DMS 273 (cell line): ENCODE results near the gene SELPLG.
"Not testable (repeated sequence)": the region's sequence is repeated elsewhere in the genome, so short reads cannot be mapped to it uniquely, and the experiment has no call there.

Experiments used
- DNase-seq: peaks from one replicate; lab custom pipeline; 2025; ENCODE audit not compliant: unreplicated experiment; lab: John Stamatoyannopoulos, UW

The SELPLG gene, protein sequence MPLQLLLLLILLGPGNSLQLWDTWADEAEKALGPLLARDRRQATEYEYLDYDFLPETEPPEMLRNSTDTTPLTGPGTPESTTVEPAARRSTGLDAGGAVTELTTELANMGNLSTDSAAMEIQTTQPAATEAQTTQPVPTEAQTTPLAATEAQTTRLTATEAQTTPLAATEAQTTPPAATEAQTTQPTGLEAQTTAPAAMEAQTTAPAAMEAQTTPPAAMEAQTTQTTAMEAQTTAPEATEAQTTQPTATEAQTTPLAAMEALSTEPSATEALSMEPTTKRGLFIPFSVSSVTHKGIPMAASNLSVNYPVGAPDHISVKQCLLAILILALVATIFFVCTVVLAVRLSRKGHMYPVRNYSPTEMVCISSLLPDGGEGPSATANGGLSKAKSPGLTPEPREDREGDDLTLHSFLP

DNA sequence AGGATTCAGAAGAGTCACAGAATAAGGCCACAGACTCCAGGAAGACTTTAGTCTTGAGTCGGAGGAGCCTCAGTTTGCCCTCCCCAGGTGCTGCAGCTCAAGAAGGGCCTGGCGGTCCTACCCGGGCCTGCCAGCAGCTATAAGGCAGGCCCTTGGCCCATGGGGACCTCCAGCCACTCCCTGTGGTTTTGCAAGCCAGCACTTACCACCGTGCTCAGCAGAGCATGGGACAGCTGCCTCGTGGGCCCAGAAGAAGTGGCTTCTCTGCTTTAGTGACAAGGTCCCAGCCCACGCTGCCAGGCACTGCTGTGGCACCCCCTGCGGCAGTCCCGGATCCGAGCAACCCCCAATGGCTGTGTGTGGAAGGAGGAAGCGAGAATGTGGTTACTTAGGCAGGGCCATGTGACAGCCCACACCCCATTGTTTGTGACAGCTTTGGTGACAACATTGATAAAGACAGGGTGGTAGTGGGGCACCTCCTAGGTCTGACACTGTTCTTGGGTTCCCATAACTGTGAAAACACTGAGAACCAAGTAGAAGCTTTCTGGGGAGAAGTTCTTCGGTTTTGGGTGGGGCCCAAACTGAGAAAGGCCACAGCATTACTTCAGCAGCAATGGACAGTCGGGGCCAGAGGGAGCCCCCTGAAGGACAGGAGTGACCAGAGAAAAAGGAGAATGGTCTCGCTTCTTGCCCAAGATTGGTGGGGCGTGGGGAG lies at the start of gene SELPLG:
TSS of gene SELPLG (minus strand) at position 361 of the 715 bp plus-strand sequence. CDS start 9,587 bp downstream, outside the sequence.
- no peak for DNase-seq

DNA sequence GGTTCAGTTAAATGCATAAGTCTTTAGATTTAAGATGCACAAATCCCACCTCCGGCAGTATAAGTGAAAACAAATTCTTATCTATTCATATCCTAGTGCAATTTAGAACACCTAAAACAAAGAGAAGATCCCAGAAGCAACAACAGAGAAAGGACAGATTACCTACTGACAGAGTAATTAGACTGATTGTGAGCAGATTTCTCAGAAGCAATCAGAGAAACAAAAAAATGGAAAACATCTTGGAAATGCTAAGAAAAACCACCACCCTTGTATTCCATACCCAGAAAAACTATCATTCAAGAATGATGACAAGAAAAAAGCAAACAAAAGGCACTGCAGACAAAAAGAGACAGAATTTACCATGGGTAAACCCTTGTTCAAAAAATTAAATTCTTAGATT lies 47.6 kb upstream of the SELPLG start:
- DNase-seq, result no peak

DNA sequence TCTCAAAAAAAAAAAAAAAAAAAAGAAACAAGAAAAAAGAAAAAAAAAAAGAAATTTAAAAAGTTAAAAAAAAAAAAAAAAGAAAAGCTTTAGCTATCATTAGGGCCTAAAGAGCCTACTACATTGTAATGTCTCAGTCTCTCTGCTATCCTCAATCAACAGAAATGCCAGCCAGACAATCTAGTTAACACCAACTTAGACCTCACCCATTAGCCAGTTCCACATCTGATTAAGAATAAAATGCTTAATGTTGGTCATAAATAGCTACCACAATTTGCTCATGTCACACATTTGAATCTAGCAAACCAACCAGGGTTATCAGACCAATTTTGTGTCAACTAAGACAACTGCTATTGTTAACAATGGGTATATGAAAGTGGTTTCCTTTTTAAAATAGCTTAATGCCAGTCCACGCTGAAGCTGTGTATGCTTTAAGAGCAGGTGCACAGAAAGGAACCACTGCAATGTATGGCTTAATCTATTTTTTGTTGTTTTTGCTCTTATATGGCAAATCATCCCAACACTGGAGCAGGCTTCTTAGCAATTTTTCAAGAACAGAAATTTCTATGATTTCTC lies 45.5 kb upstream of the SELPLG start:
- DNase-seq, result no peak

DNA sequence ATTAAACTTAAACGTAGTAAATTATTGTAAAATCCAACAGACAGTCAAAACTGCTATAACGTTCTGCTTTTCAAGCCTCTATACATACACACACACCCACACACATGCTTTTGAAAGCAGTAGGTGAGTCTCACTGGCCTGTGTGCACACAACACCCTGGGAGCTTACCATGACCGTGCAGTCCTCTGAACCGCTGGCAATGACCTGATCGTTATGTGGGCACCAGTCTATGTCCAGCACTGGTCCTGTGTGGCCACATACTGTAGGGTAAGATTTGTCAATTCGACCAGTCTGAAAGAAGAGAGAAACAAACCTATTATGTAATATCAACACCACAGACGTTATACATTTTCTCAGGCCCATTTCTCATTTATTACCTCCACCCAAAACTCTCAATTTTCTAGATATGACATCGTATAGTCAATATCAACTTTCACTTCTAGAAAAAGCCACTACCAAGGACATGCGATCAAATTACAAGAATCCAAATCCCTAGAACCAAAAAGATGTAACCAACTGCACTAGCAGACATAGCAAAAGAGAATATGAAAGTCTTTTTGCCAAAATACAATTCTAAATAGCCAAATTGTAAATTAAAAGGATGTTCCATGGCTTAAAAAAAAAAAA lies 44.5 kb upstream of the SELPLG start:
- no peak for DNase-seq

DNA sequence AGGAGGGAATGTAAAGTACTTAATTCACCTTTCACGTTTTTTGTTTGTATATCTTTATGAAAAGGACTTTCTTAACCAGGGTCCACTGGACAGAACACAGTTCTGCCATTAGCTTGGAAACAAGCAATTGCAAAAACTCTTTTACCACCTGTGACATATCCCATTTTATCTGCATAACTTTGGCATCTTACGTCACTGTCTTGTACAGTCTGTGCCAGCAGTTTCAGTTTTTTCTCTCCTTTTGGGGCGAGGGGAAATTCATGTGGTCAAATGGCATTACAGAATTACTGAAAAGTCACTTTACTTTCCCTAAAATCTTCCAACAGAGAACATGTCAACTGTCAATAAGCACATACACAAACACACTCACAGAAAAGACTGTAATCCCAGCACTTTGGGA lies 43.7 kb upstream of the SELPLG start:
- no peak for DNase-seq

DNA sequence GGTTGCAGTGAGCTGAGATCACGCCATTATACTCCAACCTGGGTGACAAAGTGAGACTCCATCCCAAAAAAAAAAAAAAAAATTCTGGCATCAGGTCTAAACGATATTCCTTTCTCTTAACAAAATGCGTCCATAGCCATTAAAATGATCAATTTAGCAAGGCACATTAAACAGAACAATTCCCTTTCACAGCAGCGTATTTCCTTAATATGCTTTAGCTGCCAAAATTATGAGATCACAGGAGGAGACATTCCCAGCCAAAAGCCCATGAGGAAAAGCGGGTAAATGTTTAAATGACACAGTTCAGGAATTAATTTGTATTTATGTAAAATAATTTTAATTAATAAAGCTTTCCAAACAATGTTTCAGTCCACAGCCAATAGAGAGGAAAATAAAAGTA lies 43.0 kb upstream of the SELPLG start:
- DNase-seq, result no peak

DNA sequence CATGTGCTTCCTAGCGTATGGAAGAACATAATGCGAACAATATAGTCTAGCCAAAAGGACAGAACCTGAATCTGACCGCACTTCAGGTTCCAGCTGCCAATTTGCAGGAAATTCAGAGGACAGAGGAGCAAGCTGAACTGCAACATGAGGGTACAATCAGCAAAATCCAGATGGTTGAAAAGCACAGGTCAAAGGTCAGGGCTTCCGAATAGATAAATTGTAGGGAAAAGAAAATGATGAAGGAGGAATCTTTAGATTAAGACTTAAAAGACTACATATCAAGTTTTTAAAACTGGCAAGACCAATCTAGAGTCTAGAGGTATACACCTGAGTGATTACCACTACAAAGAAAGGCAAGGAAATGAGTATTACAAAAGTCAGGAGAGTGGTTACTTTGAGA lies 42.1 kb upstream of the SELPLG start:
- DNase-seq, result no peak

DNA sequence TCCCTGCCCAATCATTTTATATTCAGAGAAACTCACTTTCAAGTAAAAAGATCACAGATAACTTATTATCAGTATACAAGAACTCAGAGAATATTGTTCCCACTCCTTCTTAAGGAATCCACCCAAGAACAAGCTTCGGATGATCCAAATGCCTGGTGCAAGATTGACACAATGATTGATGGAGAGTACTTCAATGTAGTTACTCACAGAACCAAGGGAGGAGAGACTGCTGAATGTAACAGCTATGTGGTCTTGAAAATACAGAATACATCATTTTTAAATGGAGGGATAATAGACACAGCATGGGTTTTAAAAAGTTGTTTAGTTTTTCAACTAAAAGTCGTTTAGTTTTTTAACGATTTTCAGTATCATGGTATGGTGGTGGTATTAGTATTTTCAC lies 38.4 kb upstream of the SELPLG start:
- no peak for DNase-seq

DNA sequence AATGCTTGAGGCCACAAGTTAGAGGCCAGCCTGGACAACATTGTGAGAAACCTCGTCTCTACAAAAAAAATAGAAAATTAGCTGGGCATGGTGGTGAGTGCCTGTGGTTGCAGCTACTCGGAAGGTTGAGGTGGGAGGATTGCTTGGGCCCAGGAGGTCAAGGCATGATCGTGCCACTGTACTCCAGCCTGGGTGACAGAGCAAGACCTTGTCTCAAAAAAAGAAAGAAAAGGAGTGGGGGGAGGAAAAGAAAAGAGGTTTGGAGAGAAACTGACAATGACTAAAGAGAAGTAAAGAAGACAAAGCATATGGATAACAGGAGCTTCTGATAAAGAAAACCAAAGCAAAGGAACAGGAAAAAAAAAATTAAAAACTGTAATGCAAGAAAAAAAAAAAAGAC lies 37.4 kb upstream of the SELPLG start:
- DNase-seq, result no peak

DNA sequence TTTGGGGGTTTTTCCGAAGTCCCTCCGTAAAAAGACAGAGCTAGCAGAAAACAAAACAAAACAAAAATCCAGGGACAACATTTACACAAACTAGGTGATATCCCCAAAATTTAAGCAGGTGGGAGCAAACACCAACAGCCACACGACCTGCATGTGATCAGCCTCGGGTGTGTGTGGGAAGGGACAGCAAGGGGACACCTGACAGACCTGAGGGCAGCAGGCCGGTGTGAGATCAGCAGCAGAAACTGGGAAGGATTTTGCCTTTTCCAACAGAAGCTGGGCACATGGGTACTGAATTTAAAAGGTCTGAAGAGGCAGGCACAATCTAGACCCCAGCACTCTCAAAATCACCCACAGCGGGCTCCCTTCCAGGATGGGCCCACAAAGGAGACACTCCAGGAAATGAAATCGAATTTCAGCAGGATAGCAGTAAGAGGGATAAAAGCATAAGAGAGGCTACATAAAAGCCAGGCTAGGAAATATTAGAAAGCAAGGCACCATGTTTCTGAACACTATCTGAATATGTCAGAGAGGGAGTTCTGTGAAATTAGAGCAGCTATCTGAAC lies 36.5 kb upstream of the SELPLG start:
- DNase-seq, result no peak

DNA sequence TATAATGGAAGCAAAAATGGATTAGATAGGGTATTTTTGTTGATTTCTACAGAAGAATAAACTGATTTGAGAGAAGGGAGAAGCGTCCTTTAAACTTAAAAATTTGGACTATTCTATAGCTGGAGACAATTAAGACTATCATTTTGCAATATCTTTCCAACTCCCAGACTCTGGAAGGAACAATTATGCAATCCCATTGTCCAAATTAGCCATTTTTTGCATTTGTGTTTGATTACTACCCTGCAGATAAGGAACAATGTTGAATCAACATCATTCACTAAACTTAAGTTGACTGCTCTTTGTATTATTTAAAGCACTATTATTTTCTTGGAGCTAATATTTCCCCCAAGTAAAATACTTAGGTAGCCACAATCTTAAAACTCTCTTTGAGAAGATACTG lies 34.8 kb upstream of the SELPLG start:
- DNase-seq, result no peak

DNA sequence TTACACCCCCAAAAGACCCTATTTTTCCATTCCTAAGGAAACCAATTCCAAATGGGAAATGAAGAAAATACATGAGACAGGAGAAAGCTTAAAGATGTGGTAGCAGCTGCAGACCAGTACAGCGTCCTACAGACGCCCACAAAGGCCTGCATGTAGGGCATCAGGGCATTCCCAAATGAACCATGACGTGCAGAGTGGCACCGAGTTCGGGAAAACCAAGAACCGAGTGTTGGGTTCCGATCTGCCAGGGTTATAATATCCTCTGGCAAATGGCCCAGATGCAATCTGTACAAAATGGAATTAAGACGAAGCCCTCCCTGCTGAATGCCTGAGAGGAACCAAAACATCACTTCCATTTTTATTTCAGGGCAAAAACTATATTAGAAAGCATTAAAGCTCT lies 34.4 kb upstream of the SELPLG start:
- DNase-seq, result no peak

DNA sequence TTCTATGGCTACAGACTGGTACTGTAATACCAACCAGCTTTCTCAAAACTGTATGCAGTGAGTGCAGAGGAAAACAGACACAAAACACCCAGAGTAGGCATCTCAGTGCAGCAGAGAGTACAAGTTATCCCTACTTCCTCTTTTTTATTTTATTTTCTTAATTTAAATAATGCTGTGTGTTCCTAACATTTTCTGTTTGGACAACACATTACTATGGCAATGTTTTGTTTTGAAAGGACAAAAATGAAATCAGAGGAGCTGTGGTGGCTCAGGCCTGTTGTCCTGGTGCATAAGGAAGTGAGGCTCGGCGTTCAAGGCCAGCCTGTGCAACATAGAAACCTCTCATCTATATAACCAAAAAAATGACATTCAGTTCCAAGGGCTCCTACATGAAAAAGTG lies 33.7 kb upstream of the SELPLG start:
- no peak for DNase-seq

DNA sequence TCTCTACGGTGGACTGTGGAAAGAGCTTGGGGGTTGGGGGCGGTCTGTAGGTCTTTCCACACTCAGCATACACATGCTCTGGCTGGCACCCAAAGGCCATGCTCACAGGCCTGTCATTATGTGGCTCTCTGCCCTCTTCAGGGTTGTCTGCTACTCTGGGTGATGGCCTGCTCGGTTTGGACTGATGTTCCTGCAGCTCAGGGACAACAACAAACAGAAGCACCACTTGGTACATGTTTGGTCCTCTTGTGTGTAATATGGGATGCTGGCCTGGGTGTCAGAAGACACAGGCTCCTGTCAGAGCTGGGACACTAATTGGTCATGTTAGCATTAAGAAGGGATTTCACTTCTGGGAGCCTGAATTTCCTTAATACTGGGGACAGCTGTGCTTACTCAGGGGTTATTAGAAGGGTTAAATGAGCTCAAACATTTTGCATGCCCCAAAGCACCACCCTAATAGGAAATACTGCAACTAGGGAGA lies 32.7 kb upstream of the SELPLG start:
- DNase-seq, result peak; percentile 32

DNA sequence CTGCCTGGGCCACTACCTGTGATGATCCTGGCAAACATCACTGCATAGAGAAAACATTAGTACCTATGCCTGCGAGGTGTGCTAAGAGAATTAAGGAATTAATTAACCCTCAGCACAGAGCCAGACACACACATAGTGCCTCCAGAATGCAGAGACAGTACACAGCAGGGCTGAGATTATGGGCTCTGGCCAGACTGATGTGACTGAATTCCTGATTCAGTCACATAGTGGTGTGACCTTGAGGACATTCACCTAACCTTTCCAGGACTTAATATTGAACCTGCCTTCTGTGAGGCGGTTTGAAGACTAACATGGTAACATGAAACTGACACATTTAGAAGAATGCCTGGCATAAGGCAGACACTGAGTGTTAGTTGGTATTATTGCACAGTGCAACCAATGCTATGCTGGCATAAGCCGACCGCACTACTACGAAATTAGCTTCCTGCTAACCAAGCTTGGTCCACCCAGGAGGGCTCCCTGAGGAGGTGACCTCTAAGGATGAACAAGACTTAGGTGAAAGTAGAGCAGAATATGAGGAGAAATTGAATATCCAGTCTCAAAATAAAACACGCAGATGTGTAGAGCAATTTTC lies 32.0 kb upstream of the SELPLG start:
- DNase-seq, result peak; percentile 32

DNA sequence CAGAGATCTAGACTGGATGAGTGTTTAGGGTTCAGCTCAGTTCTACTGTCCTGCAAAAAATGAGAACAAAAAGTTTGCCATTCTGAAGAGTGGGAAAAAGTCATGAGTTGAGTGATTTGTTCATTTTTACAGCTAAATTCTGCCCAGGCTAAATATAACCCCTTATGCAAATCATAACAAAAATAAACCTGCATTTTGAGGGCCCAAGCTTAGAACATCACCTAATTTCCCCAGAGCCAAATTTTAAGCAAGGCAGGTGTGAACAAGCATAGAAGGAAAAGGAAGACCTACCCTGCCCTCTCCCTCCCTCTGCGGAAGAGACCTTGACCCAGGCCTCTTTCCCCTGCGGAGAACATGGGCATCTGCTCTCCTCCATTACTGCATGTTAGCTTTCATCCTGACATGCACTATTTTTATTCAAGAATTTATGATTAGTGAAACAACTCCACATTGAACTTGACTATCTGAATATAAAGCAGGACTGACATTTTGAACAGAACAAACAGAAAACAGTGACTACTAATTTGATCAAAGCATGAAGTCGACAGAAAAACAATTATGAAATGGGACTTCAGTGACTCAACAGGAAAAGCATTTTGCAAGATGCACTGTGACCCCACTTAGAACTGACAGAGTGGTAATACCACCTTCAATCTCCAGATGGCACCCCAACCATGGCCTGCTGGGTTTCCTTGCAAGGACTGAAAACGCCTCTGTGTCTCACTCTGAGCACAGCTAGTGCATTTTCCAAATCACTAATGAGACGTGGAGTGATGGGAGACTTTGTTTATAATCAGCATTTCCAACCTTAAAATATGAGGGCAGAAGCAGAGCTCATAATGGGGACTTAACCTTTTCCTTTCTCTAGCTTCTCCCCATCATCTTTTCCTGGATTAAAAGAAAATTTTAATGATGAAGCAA lies 30.9 kb upstream of the SELPLG start:
- DNase-seq, result peak; percentile 87

DNA sequence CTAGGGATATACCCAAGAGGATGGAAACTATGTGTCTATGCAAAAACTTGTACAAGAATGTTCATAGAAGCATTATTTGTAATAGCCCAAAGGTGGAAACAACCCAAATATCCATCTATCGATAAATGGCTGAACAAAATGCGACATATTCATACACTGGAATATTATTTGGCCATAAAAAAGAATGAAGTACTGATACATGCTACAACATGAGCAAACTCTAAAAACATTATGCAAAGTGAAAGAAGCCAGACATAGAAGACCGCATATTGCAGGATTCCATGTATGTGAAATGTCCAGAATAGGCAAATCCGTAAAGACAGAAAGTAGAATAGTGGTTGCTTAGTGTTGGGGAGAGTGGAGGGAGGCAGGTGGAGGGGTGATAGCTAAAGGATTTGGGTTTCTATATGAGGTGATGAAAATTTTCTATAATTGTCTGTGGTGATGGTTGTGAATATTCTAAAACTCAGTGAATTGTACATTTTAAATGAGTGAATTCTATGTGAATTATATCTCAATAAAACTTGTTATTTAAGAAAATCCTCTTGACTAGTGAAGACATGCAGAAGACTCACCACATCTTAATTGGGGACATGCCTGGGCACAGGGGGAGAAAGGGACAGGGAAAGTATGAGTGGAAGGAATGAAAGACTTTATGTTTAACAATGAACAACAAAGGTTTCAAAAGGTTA lies 29.8 kb upstream of the SELPLG start:
- DNase-seq, result no peak

DNA sequence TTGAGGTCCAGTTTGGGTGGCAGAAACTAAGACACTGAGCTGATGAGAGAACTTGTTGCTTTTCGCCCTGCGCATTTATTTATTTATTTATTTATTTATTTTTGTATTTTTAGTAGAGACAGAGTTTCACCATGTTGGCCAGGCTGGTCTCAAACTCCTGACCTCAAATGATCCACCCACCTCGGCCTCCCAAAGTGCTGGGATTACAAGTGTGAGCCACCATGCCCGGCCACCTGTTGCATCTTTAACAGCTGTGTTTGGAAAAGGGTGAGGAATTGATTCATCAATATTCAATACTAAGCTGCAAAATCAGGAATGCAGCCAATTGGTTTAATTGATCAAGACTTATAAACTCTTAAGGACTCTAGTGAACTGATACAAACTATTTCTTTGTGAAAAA lies 24.4 kb upstream of the SELPLG start:
- not testable (repeated sequence) for DNase-seq

DNA sequence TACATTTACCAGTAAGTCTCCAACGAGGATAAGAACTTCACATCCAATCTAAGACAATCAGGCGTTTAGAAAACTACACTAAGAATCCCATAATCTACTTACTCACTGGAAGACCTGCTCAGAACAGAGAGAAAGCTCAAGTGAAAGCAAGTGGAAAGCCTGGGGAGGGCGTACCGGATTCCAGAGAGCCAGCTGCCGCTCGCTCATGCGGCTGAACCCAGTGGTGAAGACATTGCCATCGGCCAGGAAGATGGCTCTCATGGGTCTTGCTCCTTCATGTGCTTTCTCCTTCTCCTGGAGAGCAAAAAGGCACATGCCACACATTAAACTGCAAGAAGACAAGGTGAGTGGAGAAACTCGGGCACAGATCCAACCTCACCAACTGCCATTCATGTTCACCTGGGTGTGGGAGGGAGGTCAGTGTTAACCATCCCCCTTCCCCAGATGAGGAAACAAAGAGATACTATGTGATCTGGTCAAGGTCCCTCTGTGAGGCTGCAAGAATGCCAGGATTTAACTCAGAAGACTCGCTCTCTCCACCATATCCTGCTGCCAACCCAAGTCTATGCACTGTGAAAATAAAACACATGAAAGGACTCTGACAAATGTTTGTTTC lies 23.5 kb upstream of the SELPLG start:
- DNase-seq, result no peak
